ENCODE measurements around the gene ADCY9.

DNA sequence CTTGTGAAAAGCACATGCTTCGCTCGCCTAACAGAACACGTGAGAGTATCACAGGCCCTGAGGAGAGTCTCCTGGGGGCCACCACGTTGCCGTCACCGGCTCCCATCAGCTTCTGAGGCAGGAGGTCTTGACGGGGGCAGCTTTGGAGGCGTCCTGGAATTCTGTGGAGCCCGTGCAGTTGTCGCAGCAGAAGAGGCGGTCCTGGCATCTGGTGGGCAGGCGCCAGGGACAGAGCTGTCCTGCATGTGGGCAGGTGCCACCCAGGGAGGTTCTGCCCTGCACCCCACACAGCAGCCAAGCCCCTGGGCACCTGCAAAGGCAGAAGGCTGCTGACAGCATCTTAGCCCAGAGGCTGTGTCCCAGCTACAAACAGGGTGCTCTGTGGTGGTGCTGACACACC is 136.7 kb downstream of the ADCY9 start:
- TF ChIP-seq, protein P1, sequence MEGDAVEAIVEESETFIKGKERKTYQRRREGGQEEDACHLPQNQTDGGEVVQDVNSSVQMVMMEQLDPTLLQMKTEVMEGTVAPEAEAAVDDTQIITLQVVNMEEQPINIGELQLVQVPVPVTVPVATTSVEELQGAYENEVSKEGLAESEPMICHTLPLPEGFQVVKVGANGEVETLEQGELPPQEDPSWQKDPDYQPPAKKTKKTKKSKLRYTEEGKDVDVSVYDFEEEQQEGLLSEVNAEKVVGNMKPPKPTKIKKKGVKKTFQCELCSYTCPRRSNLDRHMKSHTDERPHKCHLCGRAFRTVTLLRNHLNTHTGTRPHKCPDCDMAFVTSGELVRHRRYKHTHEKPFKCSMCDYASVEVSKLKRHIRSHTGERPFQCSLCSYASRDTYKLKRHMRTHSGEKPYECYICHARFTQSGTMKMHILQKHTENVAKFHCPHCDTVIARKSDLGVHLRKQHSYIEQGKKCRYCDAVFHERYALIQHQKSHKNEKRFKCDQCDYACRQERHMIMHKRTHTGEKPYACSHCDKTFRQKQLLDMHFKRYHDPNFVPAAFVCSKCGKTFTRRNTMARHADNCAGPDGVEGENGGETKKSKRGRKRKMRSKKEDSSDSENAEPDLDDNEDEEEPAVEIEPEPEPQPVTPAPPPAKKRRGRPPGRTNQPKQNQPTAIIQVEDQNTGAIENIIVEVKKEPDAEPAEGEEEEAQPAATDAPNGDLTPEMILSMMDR (IDR thresholded peaks at IDR 0.05): no peak
- TF ChIP-seq POLR2A (IDR thresholded peaks at IDR 0.05) (no peak), EP300 (IDR thresholded peaks at IDR 0.05) (no peak)

Measured in tibial nerve (tissue), 4 donors.